Activated naive CD8-positive, alpha-beta T cell treated with anti-CD3 and anti-CD28 coated beads, Interleukin-2, amount 50 U/mL, for 16 hours (primary cell): ENCODE results near the gene TMPRSS6.
A peak's percentile ranks its signal among the peaks of the same experiment; 100 is the strongest.

Experiments used
- DNase-seq: peaks from one replicate; pipeline ENCODE4 v3.0.0-alpha.2; 2020; ENCODE audit warnings: low read depth, low spot score

Gene TMPRSS6

DNA sequence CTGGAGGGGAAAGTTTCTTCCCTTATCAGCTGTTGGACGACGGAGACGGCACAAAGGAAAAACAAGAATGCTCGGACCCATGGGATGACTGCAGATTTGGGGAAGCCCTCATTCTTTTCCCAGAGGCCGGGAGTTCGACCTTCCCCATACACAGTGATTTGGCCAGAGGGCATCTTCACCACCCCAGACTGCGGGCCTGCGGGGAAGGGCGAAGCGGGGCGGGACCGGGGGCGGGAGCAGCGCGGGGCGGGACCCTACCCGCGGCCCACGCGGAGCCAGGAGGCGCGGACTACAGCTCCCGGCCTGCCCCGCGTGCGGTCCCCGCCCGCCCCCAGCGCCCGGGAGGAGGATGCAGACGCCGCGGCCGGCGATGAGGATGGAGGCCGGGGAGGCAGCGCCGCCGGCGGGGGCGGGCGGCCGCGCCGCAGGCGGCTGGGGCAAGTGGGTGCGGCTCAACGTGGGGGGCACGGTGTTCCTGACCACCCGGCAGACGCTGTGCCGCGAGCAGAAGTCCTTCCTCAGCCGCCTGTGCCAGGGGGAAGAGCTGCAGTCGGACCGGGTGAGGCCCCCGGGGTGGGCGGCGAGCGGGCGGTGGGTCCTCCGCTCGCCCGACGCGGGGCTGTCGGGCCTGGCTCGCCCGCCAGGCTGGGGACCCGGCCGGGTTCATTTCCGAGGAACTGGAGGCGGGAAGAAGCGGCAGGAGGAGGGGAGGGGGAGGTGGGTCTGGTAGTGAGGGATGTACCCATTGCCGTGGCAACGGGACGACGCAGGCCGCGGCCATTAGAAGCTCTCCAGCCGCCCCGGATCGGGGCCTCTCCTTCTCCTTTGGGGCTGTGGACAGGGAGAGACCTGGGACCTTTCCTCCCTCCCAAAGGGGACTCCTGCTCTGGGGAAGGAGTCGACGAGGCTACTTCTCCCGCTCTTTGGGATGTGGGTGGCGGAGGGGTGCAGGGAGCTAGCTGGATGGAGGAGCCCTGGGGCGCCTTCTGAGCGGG is 57.8 kb downstream of the TMPRSS6 start, which contains the start of gene KCTD17:
Gene KCTD17 (plus strand): TSS at position 352 of the 995 bp plus-strand sequence. CDS start 19 bp downstream, at position 371.
- peak; percentile 45 for DNase-seq

DNA sequence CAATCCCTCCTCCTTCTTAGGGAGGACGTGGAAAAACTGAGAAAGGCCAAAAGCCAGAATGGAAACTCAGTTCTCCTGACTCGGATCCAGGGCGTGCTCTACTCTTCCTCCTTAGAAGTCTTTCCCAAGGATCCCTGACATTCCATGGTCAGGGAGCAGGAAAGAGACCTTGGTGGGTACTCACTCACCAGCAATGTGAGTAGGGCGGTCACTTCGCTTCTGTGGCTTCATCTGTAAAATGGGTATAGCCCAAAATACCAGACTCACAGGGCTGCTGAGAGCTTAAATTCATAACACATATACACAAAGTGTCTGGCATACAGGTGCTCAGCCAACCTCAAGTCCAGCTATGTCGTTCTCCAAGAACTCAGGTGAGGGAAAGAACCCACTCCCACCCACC is 58.6 kb downstream of the TMPRSS6 start:
- DNase-seq = no peak

DNA sequence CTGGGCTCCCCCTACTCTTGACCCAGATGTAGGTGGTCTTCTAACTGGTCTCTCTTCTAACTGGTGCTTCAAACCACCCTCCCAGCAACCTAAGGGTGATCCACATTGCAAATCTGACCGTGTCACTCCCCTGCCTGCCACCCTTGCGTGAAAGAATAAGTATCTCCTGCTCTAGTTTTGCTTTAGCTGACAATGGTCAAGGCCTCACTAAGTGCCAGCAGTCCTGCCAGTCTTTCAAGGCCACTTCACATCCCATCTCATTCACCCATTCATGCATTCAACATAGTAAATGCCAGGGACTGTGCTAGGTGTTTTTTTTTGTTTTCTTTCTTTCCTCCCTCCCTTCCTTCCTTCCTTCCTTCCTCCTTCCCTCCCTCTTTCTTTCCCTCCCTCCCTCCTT is 60.3 kb downstream of the TMPRSS6 start:
- no peak for DNase-seq

DNA sequence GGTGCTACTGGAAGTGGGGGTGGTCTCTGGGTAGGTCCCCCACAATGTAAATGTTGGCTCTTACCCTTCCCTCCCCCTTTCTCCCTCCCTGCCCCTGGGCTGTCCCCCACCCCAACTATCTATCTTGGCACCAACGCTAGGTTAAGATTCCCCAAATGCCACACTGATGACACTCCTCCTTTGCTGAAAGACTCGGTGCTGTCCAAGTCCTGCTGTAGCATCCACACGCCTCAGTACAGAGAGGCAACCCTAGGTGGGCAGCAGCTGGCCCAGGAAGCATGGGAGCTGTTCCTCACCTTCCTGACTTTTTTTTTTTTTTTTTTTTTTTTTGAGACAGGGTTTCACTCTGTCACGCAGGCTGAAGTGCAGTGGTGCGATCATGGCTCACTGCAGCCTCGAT is 61.4 kb downstream of the TMPRSS6 start:
- no peak for DNase-seq

DNA sequence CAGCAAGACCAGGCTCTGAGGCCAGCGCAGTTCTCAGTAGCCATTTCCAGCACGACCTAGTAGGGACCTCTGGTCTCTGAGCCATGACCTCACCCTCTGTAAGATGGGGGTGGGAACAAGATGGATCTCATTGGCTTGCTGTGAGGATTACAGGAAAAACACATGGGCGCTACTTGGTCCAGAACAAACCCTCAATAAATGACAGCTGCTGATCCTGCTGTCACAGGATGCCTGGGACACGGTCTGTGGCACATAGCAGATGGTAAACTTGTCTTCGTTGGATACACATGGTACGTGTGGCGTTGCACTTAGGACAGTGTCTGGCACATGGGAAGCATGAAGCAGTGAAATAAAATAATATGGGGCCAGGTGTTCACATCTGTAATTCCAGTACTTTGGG is 62.5 kb downstream of the TMPRSS6 start:
- DNase-seq = no peak

DNA sequence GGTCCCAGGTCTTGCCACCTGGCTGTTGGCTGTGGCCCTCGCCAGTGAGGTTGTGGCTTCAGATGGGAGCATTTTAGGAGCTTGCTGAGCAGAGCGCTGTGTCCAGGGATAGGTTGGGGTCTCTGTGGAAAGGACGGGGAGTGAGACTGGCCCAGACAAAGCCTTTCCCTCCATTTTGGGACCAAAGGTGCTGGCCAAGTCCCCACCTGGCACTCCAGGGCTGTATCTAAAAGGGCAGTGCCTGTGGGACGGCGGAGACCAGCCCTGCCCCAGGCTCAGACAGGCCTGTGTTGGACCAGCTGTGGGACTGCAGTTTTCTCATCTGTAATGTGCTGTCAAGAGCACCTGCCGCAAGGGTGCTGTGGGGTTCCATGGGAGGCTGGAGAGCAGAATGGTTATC is 62.9 kb downstream of the TMPRSS6 start:
- DNase-seq = no peak

DNA sequence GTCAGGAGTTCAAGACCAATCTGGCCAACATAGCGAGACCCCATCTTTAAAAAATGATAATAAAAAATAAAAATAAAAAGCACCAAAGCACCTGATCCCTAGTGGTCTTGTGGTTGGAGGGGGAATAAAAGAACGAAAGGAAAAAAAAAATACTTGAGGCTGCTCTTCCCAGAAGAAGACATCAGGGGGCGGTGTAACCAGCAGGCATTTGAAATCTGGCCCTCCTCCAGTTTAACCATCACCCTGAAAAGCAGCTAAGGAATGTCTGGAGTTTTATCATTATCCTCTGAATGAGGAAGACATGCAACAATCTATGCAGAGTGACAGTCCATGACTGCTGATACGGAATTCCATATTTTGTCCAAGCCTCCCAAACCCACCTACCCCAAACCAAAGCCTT is 63.6 kb downstream of the TMPRSS6 start:
- no peak for DNase-seq

DNA sequence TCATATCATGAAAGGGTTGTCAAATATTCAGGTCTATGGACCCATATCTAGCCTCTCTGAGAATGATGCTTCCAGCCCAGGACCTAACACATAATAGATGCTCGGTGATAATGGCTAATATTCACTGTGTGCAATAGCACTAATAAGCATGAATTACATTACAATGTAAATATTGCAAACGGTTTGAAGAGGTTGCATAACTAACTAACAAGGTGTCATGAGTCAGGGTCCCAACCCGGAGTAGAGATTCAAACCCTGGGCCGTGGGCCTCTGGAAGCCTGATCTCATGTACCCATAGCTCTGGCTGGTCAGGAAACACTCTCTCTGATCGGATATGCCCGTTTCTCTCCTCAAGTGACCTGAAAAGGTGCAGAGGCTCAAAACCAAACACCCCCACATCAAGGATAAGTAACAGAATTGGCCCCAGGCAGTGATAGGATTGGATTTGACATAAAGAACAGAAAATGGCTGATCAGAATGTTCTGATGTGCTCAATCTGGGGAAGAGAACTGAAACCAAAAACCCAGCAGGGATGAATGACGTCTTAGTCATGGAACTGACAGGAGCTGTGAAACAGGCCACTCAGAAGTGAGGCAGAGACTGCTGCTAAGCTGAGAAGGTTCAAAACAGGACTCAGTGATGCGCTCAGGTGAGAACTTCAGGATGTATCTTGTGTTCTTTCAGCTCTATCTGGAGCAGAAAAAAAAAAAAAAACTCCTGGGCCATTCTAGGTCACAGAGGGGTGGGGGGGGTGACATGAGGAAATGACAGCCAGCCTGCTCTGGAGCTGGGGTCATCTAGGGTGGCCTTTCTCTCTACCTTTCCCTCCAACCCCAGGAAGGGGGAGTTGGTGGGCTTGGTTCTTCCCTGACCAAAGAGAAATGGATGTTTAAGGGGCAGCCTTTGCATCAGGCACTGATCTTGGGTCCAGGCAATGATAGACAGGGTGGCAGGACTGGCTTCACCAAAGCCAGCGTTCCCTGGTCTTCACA is 64.6 kb downstream of the TMPRSS6 start:
- DNase-seq = no peak

DNA sequence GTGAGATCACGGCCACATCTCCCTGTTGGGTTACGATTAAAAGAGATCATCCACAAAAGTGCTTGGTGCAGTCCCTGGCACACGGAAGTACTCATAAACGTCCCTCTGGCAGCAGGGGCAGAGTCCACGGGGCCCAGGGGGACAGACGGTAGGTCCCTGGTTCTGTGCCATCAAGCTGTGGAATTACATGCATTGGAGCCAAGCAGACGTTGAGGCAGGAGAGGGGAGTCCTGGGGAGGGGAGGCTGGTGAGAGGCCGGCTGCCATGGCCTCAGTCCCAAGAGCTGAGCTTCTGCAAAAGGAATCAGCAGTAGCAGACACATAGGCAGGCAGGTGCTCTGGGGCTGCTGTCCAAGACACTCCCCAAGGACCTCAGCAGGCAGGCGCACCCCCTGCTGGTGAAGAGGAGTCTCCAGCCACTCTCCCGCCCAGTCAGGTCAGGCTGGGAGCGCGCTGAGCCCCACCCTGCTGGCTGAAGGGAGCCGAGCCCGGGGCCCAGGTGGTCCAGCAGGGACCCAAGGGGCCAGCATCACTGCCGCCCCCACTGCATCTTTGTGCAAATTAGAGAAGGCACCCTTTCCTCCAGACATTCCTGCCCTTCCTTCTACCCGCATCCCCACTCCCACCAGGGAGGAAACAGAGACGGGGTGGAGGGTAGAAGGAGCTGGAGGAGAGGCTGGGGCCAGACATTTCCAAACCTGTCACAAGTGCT is 65.5 kb downstream of the TMPRSS6 start:
- no peak for DNase-seq

DNA sequence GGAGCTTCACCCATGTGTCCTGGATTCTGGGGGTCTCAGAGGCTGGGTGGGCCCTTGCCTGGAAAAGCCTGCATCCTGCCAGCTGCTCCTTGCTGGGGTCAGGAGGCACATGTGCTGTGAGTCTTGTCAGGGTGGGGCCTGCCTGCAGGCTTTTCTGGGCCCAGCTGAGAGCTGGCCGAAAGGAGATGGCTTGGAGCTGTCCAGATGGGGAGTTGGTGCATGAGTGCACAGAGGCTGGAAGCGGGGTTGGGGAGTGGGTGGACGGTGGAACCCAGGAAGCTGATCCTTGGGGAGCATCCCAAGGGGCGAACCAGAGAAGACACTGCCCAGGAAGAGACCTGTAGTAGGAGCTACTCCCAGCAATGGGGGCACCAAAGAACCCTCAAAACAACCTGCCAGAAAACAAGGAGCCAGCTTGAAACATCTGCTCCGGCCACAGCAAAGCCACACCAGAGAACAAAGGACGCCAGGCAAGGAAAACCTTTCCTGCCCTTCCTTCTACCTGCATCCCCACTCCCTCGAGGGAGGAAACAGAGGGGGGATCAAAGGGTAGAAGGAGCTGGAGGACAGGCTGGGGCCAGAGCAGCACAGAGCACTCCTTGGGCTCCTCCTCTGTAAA is 66.2 kb downstream of the TMPRSS6 start:
- no peak for DNase-seq

DNA sequence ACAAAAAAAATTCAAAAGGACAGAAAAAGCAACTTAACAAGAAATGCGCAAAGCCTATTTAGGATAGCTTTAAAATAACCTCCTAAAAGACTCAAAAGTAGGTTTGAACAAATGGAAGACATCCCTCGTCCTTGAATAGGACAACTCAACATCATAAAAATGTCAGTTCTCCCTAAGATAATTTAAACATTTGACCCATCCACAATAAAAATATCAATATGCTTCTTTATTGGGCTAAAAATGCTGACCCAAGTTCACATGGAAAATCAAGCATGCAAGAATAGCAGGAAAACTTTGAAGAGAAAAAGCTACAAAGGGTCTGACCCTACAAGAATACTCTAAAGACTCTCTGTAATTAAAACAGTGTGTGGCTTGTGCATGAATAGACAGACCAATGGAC is 70.0 kb downstream of the TMPRSS6 start:
- DNase-seq = no peak

DNA sequence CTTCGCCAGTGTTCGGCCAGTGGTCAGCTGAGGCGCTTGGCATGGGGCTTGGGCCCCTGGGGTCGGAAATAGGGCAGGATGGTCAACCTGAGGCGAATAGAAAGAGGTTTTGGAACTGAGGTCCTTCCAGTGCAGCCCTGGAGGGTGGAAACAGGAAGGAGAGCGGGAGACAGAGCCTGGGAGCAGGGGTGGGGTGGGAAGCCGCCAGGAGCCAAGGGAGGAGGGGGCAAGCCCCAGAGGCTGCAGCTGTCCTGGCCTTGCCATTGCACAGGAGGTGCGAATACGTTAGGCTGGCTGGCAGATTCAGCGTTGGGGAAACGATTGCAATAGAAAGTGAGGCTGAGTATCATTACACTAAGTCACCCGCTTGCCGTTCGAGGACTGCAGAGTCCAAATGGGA is 71.8 kb downstream of the TMPRSS6 start:
- DNase-seq = no peak

DNA sequence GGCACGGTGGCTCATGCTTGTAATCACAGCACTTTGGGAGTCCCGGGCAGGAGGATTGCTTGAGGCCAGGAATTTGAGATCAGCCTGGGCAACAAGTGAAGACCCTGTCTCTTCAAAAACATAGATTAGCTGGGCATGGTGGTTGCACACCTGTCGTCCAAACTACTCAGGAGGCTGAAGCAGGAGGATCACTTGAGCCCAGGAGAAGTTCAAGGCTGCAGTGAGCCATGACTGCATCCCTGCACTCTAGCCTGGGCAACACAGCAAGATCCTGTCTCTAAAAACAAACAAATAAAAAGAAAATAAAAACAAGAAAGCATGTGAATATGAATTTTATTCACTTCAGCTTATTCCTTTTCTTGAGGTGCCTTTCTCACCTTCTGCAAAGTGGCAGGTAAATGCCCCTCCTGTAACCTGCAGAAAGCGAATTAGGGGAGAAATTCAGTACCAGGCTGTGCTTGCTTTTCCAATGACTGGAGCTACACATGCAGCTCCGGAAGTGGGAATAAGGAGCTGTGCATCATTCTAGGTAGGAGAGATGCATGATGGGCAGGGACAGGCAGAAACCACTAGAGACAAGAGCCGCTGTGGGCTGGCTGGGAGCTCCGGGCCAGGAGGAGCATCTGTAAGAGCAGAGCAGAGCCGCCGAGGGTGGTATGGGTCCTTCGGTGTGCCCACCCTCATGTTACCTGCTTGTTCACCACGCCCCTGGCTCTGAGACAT is 72.7 kb downstream of the TMPRSS6 start:
- DNase-seq = no peak

DNA sequence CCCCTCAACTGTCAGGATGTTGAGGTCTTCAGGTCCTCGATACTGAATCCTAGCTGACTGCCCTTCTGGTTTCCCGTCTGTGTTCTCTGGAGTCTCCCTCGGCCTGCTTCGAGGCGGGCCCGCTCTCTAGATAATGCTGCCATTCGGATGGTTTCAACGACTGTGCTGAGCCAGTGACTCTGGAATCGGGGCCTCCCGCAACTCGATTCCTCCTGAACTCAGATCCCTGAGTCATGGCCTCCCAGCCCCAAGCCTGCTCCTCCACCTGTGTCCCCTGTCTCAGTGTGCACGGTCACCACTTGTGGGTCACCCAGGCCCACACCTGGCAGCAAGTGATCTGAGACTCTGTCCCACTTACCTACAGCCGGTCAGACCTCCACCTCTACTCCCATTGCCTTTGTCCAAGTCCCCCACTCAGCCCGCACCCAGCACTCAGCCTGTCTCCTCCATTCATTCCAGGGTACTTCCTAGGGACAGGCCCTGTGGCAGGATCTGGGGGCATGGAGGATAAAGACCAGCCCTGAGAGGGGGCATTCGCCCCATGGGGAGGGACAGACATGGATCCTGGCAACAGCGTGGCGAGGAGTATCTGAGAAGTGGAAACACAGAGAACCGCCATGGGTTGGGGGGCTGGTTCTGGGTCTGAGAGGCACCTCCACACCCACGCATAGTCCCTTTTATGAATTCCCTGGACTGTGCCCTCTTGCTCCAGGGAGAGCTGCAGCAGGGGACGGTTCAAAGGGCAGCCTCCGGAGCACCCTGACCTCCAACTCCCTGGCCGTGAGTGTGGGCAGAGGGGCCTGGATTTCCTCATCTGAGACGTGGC is 75.7 kb downstream of the TMPRSS6 start:
- no peak for DNase-seq

DNA sequence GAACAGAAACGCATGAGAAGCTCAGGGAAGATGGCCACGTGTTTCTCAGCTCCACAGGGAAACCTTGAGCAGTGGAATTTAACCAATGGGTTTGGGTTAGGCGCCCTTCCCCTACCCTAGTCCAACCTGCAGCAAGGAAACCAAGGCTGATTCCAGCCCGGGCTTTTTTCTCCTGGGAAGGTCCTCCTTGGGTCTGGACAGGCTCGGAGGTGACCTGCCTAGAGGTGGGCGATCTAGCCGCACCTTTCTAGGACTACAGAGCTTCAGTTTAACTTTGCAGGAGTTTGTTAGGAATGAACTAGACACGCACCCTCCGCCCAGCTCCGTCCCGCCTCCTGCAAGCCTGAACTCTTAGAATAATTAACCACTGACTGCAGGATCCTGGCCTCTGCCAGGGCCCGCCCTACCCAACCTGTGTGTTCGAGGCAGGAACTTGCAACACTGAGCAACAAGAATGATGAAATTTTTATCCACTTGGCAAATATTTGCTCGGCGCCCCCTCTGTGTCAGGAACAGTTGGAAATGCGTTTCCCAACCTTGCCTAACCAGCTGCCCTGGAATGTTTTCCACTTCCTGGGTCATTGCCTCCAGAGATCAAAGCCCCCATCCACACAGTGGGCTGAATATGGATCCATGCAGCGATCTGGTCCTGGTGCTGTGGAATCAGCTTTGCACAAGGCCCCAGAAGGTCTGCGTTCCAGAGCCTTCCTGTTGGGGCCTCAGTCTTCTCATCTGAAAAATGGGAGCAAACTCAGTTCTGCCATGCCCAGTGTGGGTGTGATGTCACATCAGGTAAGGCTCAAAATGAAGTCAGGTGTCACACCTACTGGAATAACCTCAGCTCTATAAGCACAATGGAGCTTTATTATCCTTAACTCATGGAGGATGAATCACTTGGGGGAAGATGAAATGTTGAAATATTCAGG is 76.7 kb downstream of the TMPRSS6 start:
- DNase-seq = no peak

DNA sequence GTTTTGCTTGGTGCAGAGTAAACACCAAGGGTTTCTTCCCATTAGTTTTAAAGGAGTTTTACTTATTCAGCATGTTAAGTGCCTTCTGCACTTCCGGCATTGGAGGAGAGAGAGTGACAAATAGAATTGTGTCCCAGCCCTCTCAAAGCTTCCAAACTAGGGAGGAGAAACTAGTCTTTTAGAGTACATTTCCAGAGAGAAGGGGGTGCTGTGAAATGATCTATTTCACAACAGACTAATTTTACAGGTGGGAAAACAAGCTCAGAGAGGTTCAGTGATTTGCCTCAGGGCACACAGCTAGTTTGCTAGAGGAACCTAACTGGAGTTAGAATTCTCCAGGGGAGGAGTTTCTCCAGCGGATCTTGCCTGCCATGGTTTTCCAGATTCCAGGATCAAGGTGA is 77.4 kb downstream of the TMPRSS6 start:
- DNase-seq = no peak

DNA sequence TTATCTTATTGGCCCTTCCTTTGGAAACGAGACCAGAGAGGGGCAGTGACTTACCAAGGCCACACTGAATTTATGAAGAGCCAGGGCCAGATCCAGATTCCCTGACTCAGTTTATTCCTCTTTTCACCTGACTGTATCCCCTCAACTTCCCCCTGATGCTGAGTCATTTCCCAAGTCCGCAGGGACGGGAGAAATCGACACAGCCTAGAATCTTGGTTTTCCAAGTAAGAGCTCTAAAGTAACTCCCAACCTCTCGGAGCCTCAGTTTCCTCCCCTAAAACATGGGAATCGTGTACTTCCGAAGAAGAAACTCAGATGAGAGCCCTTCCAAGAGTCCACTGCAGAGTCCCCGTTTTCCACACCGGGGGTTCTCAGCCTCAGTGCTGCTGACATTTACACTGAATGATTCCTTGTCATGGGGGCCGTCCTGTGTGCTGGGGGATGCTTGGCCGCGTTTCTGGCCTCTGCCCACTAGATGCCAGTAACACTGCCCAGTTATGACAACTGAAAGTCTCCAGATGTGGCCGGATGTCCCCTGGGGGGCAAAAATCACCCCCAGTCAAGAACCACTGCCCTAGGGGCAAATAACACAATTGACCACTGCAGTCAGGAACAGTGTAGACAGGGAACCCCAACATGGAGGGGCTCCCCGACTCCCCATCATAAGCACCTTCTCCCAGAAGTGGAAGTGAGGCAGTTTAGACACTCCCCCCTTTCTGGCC is 78.8 kb downstream of the TMPRSS6 start:
- DNase-seq = no peak
